Testis (tissue), 2 donors: ENCODE results near the gene TMEM9B.

Source experiments
- POLR2A ChIP-seq: fragments of 450-650 bp; IDR thresholded peaks from one replicate; pipeline ENCODE4 v1.6.1; 2017; ENCODE audit warnings: antibody characterized with exemption, mild to moderate bottlenecking, moderate library complexity
- TF ChIP-seq, protein P1 (sequence below), 3 experiments: fragments of 450-650 bp in 2 of 3; fragments of 200-600 bp in 1 of 3; sonication (generic) in 1 of 3; IDR thresholded peaks; one replicate each; pipeline ENCODE4 v1.5.1; 2016 to 2019; ENCODE audit warnings: antibody characterized with exemption in 3 of 3, mild to moderate bottlenecking in 2 of 3, moderate library complexity in 1 of 3

DNA sequence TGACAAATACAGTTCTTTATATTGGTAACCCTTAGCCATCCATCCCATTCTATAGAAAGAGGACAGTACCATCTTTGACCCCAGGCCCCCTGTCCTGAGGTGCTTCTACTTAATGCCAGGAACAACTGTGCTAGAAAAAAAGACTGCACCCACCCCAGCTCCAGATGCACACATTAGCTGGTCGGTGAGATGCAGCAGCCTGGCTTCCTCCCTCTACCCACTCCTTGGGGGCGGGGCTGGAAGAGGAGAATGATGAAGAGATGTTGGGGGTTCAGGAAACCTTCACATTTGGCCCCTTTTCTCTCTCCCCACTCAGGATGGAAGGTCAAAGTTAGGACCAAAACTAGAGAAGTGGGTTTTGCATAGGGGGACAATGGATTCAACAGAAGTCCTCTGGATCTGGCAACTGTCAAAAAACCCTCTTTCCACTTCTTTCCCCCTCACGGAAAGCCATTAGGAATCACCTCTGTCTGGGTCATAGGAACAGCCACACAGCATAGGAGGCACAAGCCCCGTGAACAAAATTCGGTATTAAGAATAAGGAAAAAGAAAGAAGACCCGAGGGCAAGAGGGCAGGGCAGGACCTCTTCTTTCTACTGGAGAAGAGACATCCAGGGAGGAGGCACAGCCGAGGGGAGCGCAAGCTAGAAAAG is 38.8 kb upstream of the TMEM9B start:
- TF ChIP-seq, protein P1, sequence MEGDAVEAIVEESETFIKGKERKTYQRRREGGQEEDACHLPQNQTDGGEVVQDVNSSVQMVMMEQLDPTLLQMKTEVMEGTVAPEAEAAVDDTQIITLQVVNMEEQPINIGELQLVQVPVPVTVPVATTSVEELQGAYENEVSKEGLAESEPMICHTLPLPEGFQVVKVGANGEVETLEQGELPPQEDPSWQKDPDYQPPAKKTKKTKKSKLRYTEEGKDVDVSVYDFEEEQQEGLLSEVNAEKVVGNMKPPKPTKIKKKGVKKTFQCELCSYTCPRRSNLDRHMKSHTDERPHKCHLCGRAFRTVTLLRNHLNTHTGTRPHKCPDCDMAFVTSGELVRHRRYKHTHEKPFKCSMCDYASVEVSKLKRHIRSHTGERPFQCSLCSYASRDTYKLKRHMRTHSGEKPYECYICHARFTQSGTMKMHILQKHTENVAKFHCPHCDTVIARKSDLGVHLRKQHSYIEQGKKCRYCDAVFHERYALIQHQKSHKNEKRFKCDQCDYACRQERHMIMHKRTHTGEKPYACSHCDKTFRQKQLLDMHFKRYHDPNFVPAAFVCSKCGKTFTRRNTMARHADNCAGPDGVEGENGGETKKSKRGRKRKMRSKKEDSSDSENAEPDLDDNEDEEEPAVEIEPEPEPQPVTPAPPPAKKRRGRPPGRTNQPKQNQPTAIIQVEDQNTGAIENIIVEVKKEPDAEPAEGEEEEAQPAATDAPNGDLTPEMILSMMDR (IDR thresholded peaks at IDR 0.05), result no peak
- no peak for TF ChIP-seq POLR2A
